ENCODE data around the gene FAM124A. TPM values are rescaled to one million over a fixed set of nuclear protein-coding genes. Genes with fewer than 3 reads are reported as not detected.

The FAM124A gene
- total and polyA plus RNA-seq, 2 of the 8 experiments (the other 6 are each of a cell fraction or from before 2014, with no cell fraction given), result 40.7 to 49.9 TPM

DNA sequence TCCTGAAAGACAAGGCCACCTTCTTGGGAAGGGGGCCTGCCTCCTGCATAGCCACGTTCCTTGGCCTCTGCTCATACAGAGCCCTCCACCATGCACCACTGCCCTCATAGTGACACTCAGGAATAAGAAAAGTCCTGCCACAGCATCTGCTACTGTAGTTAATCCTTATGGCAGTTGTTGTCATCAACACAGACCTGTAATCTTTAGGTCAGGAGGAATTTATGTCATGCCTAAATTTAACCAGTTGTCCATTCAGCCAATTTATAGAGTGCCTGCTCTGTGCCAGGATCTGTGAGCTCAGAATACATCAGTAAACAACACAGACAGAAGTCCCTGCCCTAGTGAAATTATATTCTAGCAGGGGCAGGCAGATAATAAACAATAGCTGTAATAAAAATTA is 44.4 kb downstream of the FAM124A start:
- no peak for TF ChIP-seq CBX5 (IDR thresholded peaks at IDR 0.05; ENCODE audit: low read depth, low read length)
- no peak for TF ChIP-seq RAD21 (IDR thresholded peaks at IDR 0.05 in 1 of 2, conservative IDR thresholded peaks at IDR 0.05 in 1 of 2; ENCODE audit: low read depth in 2 of 2, low read length in 2 of 2)
- no peak for TF ChIP-seq SP4 (IDR thresholded peaks at IDR 0.05; ENCODE audit: low read length)
- TF ChIP-seq FOSL1 (IDR thresholded peaks at IDR 0.05; ENCODE audit: insufficient read depth, low read depth, low read length), result no peak
- TF ChIP-seq, protein P1, sequence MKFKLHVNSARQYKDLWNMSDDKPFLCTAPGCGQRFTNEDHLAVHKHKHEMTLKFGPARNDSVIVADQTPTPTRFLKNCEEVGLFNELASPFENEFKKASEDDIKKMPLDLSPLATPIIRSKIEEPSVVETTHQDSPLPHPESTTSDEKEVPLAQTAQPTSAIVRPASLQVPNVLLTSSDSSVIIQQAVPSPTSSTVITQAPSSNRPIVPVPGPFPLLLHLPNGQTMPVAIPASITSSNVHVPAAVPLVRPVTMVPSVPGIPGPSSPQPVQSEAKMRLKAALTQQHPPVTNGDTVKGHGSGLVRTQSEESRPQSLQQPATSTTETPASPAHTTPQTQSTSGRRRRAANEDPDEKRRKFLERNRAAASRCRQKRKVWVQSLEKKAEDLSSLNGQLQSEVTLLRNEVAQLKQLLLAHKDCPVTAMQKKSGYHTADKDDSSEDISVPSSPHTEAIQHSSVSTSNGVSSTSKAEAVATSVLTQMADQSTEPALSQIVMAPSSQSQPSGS (IDR thresholded peaks at IDR 0.05; ENCODE audit: low read length), result no peak
- Histone ChIP-seq H3K56ac (replicated peaks; ENCODE audit: insufficient read length, low read depth, low read length) (no peak overlapping the region), H3K27ac (ENCODE audit: low read depth, low read length) (no peak overlapping the region), H2AK5ac (ENCODE audit: low read depth, low read length) (no peak overlapping the region), H3K23me2 (ENCODE audit: low read depth, low read length) (no peaks in the 10 kb centered on the region), H3K36me3 (ENCODE audit: control insufficient read depth in 2 of 4, insufficient read depth in 4 of 4, low read length in 3 of 4) (peaks cover 6 to 30% (median 13%) of the 10 kb centered on the region in 4 experiments; a peak in 6 of 8 replicates), H3K4me3 (ENCODE audit: extremely low read depth in 1 of 4, insufficient read depth in 2 of 4, low read depth in 3 of 4, low read length in 4 of 4) (no peak overlapping the region), H2BK20ac (ENCODE audit: low read length) (no peak overlapping the region), H4K91ac (replicated peaks; ENCODE audit: insufficient read length, low read length) (no peak overlapping the region), H3K14ac (ENCODE audit: insufficient read length) (no peak overlapping the region), H2AFZ (ENCODE audit: low read length) (no peak overlapping the region), H3K23ac (ENCODE audit: insufficient read length) (no peak overlapping the region), H3K27me3 (replicated peaks in 1 of 4; ENCODE audit: control insufficient read depth in 3 of 4, extremely low read depth in 1 of 4, insufficient read depth in 3 of 4, low read length in 3 of 4) (no peaks in the 10 kb centered on the region), H2BK15ac (ENCODE audit: low read length) (no peak overlapping the region), H3K9me3 (ENCODE audit: insufficient read depth in 2 of 2, low read depth in 1 of 2, low read length in 1 of 2) (no peaks in the 10 kb centered on the region), H4K20me1 (replicated peaks in 1 of 2; ENCODE audit: control insufficient read depth in 1 of 2, insufficient read depth in 2 of 2, low read length in 2 of 2) (peaks cover 0 to 7% of the 10 kb centered on the region in 2 experiments), H3K9ac (replicated peaks in 1 of 4; ENCODE audit: extremely low read depth in 1 of 4, low read depth in 3 of 4, low read length in 3 of 4) (no peak overlapping the region), H3K4me1 (replicated peaks in 1 of 4; ENCODE audit: control insufficient read depth in 3 of 4, insufficient read depth in 4 of 4, low read length in 3 of 4) (peaks cover 0 to 19% (median 9%) of the 10 kb centered on the region in 4 experiments; a peak in 6 of 7 replicates), H3K79me2 (ENCODE audit: control insufficient read depth in 1 of 2, insufficient read depth in 2 of 2, low read length in 2 of 2) (peaks cover 0 to 14% of the 10 kb centered on the region in 2 experiments; a peak in 1 of 4 replicates), H3K79me1 (ENCODE audit: low read depth, low read length) (peaks cover 13% of the 10 kb centered on the region), H3K4me2 (ENCODE audit: insufficient read depth in 1 of 2, low read depth in 2 of 2, low read length in 2 of 2) (no peak overlapping the region), H3K18ac (ENCODE audit: extremely low read depth, low read length) (no peak overlapping the region), H2BK5ac (ENCODE audit: low read depth, low read length) (no peak overlapping the region), H4K5ac (ENCODE audit: insufficient read length, low read depth, low read length) (no peak overlapping the region), H3K4ac (replicated peaks; ENCODE audit: insufficient read length, low read depth, low read length) (no peak overlapping the region), H2BK12ac (ENCODE audit: low read depth, low read length) (no peak overlapping the region), H2BK120ac (replicated peaks; ENCODE audit: low read depth, low read length) (no peak overlapping the region), H4K8ac (ENCODE audit: extremely low read depth, insufficient read depth, low read length) (no peak overlapping the region)
- ChIA-PET CTCF (ENCODE audit: partially characterized antibody) (interaction anchor here (0.9 to 10.6 kb wide), 6 partner anchors 8 to 141 kb away, joined by 3 to 93 read pairs (median 8); no protein-coding TSS in a partner anchor), POLR2A (ENCODE audit: partially characterized antibody) (interaction anchor here (1.4 to 2.0 kb wide), 3 partner anchors 10 to 88 kb away, joined by 4 to 10 read pairs (median 5); no protein-coding TSS in a partner anchor)
- DNase-seq (ENCODE audit: low read depth in 1 of 2, low spot score in 2 of 2) (no peak), FAIRE-seq (no peak)
- WGBS, 2 experiments (ENCODE audit: extremely low coverage in 1 of 2, insufficient coverage in 1 of 2, insufficient read length in 1 of 2, insufficient replicate concordance in 2 of 2, low coverage in 1 of 2, low lambda C conversion rate in 2 of 2, missing lambda C conversion rate in 1 of 2), result 80% methylated on average over 1 of the region's 1 CpG; no CpG with 5 or more reads in 1 of the 2 experiments

Measured in H1 (cell line).